CD8-positive, alpha-beta memory T cell (primary cell): ENCODE measurements around the gene LINGO3. TPM values are rescaled to one million over a fixed set of nuclear protein-coding genes. Genes with fewer than 3 reads are reported as not detected.

Source experiments
- CTCF ChIA-PET: fragments of 350-600 bp; sonication (Branson Sonifier 250); formaldehyde crosslinking; loops from one replicate; lab custom pipeline; 2021; ENCODE audit warnings: antibody characterized with exemption; lab: Charles Lee
- POLR2A ChIA-PET: fragments of 350-600 bp; sonication (Branson Sonifier 250); formaldehyde crosslinking; loops from one replicate; lab custom pipeline; 2021; ENCODE audit warnings: antibody characterized with exemption; lab: Charles Lee
- DNase-seq, 5 donors: peaks; one replicate each; pipeline versions ENCODE4 v3.0.0 to v3.0.0-alpha.2; 2020 to 2022; ENCODE audit warnings: mixed read lengths in 1 of 5
- H3K27ac ChIP-seq: one replicate; pipeline ENCODE4 v1.7.0; 2013; ENCODE audit warnings: low read depth, mild to moderate bottlenecking, low read length, moderate library complexity
- H3K27me3 ChIP-seq: 2 replicates; pipeline ENCODE4 v1.7.0; 2013; ENCODE audit warnings: low read length, mild to moderate bottlenecking; ENCODE audit not compliant: insufficient read depth, poor library complexity, severe bottlenecking
- H3K36me3 ChIP-seq: 2 replicates; pipeline ENCODE4 v1.7.0; 2013; ENCODE audit warnings: mild to moderate bottlenecking, low read length, moderate library complexity; ENCODE audit not compliant: insufficient read depth
- H3K4me1 ChIP-seq: 2 replicates; pipeline ENCODE4 v1.7.0; 2013; ENCODE audit warnings: mild to moderate bottlenecking, low read length, moderate library complexity; ENCODE audit not compliant: insufficient read depth
- H3K4me3 ChIP-seq: 2 replicates; pipeline ENCODE4 v1.7.0; 2013; ENCODE audit warnings: mild to moderate bottlenecking, low read length
- H3K9me3 ChIP-seq: 2 replicates; pipeline ENCODE4 v1.7.0; 2013; ENCODE audit warnings: mild to moderate bottlenecking, low read length
- H3K27ac Mint-ChIP-seq, 8 donors: one replicate each; pipeline ENCODE4 v1.8.0; 2020 to 2021; ENCODE audit warnings: mixed read lengths in 8 of 8, mild to moderate bottlenecking in 6 of 8, inconsistent platforms in 3 of 8, moderate library complexity in 3 of 8
- H3K27me3 Mint-ChIP-seq, 2 donors: one replicate each; pipeline ENCODE4 v1.8.0; 2020 to 2021; ENCODE audit warnings: mixed read lengths in 2 of 2, mild to moderate bottlenecking in 1 of 2, moderate library complexity in 1 of 2
- H3K36me3 Mint-ChIP-seq, 3 donors: one replicate each; pipeline ENCODE4 v1.8.0; 2020 to 2021; ENCODE audit warnings: mixed read lengths in 3 of 3, inconsistent platforms in 1 of 3, mild to moderate bottlenecking in 1 of 3
- H3K4me1 Mint-ChIP-seq, 3 donors: one replicate each; pipeline ENCODE4 v1.8.0; 2020 to 2021; ENCODE audit warnings: mixed read lengths in 3 of 3, inconsistent platforms in 1 of 3, mild to moderate bottlenecking in 1 of 3
- H3K4me3 Mint-ChIP-seq, 7 donors: one replicate each; pipeline ENCODE4 v1.8.0; 2020 to 2021; ENCODE audit warnings: mixed read lengths in 7 of 7, mild to moderate bottlenecking in 6 of 7, moderate library complexity in 4 of 7, inconsistent platforms in 2 of 7
- H3K9me3 Mint-ChIP-seq, 5 donors: one replicate each; pipeline ENCODE4 v1.8.0; 2020 to 2022; ENCODE audit warnings: mixed read lengths in 5 of 5, mild to moderate bottlenecking in 3 of 5, moderate library complexity in 2 of 5, inconsistent platforms in 1 of 5
- polyA plus RNA-seq: library from polyadenylated mRNA; unstranded; fragments of 300-500 nt; fragmentation: Illumina TruSeq; gene quantifications from one replicate; pipeline ENCODE4 v1.2.3, GENCODE V29; 2021
- total RNA-seq, 2 experiments: library from RNA; stranded (reverse); gene quantifications; one replicate each; pipeline ENCODE4 v1.2.3, GENCODE V29; 2021

Gene LINGO3
- total and polyA plus RNA-seq, 3 experiments from 2014 or later = 0.09 to 9.2 (median 0.15) TPM

DNA sequence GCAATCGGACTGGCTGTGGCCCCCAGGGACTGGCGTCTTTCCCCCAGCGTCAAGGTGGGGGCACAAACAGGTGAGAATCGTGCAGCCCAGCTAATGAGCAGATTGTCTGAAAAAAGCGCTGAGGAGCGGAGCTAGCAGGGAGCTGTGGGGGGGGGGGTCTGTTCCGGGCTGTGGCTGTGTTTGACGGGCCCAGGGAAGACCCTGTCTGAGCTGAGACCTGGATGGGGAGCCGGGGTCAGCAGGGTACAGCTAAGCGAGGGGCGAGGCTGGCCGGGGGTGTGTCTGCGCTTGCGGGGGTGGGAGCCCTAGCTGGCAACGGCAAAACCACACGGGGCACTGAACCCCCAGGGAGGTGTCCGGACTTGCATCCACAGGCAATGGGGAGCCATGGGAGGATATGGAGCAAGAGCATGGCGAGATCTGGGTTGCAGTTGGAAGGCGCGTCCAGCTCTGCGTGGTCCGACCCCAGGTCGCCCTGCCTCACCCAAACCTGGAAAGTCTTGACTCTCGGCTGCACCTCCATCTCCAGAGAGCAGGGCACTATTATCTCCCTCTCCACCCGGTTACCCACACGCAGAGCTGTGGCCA lies 4.6 kb downstream of the LINGO3 start:
- H3K4me3 Mint-ChIP-seq = peak overlapping the region in 5 of 7 donors; percentile 34 to 64 (median 59)
- ChIA-PET CTCF (interaction anchor here (1.4 kb wide), 1 partner anchor 31 kb away, joined by 3 read pairs; no protein-coding TSS in a partner anchor), POLR2A (interaction anchor here (0.5 kb wide), 1 partner anchor 250 kb away, joined by 4 read pairs; no protein-coding TSS in a partner anchor)
- H3K4me3 ChIP-seq = no peak overlapping the region
- no peaks in the 10 kb centered on the region for H3K9me3 ChIP-seq
- peak overlapping the region in 1 of 8 donors; percentile 32 for H3K27ac Mint-ChIP-seq
- H3K4me1 Mint-ChIP-seq = peaks cover 4 to 17% (median 5%) of the 10 kb centered on the region in 3 donors
- H3K27me3 Mint-ChIP-seq = peaks cover 27 to 36% of the 10 kb centered on the region in 2 donors
- no peaks in the 10 kb centered on the region for H3K9me3 Mint-ChIP-seq
- peaks cover 22% of the 10 kb centered on the region for H3K27me3 ChIP-seq
- no peak for DNase-seq
- H3K27ac ChIP-seq = no peak overlapping the region
- H3K4me1 ChIP-seq = peaks cover 11% of the 10 kb centered on the region
- H3K36me3 ChIP-seq = no peaks in the 10 kb centered on the region
- H3K36me3 Mint-ChIP-seq = no peaks in the 10 kb centered on the region

GRCh38 chr19:2302319-2303210 lies 5.4 kb downstream of the LINGO3 start:
- H3K4me3 Mint-ChIP-seq = peak overlapping the region in 6 of 7 donors; percentile 34 to 64 (median 58)
- Histone ChIP-seq H3K9me3 (no peaks in the 10 kb centered on the region), H3K36me3 (no peaks in the 10 kb centered on the region), H3K4me1 (peaks cover 9% of the 10 kb centered on the region), H3K27me3 (peaks cover 19% of the 10 kb centered on the region), H3K4me3 (no peak overlapping the region), H3K27ac (no peak overlapping the region)
- peak overlapping the region in 3 of 8 donors; percentile 32 to 76 (median 42) for H3K27ac Mint-ChIP-seq
- ChIA-PET POLR2A (interaction anchor here (0.5 to 0.9 kb wide), 2 partner anchors 13 to 250 kb away, joined by 4 read pairs; no protein-coding TSS in a partner anchor), CTCF (interaction anchor here (0.8 to 1.4 kb wide), 3 partner anchors 14 to 67 kb away, joined by 3 read pairs; partner anchors contain the start of gene PLEKHJ1)
- no peaks in the 10 kb centered on the region for H3K36me3 Mint-ChIP-seq
- H3K27me3 Mint-ChIP-seq = peaks cover 25 to 34% of the 10 kb centered on the region in 2 donors
- no peaks in the 10 kb centered on the region for H3K9me3 Mint-ChIP-seq
- peaks cover 4 to 17% (median 5%) of the 10 kb centered on the region in 3 donors for H3K4me1 Mint-ChIP-seq
- no peak for DNase-seq

- H3K4me3 Mint-ChIP-seq = no peak overlapping the region
- H3K27me3 Mint-ChIP-seq = peaks cover 12 to 22% of the 10 kb centered on the region in 2 donors
- Histone ChIP-seq H3K9me3 (no peaks in the 10 kb centered on the region), H3K27ac (no peak overlapping the region), H3K4me1 (peaks cover 9% of the 10 kb centered on the region), H3K27me3 (peaks cover 11% of the 10 kb centered on the region), H3K4me3 (no peak overlapping the region), H3K36me3 (no peaks in the 10 kb centered on the region)
- DNase-seq = no peak
- CTCF ChIA-PET = no interaction called here
- POLR2A ChIA-PET = no interaction called here
- no peaks in the 10 kb centered on the region for H3K9me3 Mint-ChIP-seq
- H3K4me1 Mint-ChIP-seq = peaks cover 4 to 17% (median 5%) of the 10 kb centered on the region in 3 donors
- H3K36me3 Mint-ChIP-seq = no peaks in the 10 kb centered on the region
- H3K27ac Mint-ChIP-seq = no peak overlapping the region
These were observed 7.4 kb downstream of the LINGO3 start for GRCh38 chr19:2300533-2300932.

GRCh38 chr19:2296141-2296540 lies 11.8 kb downstream of the LINGO3 start:
- Mint-ChIP-seq H3K27ac (no peak overlapping the region), H3K4me3 (no peak overlapping the region), H3K27me3 (peaks cover 0 to 4% of the 10 kb centered on the region in 2 donors), H3K36me3 (peaks cover 0 to 13% (median 2%) of the 10 kb centered on the region in 3 donors), H3K9me3 (no peaks in the 10 kb centered on the region), H3K4me1 (peaks cover 0 to 17% (median 7%) of the 10 kb centered on the region in 3 donors)
- H3K27me3 ChIP-seq = no peaks in the 10 kb centered on the region
- POLR2A ChIA-PET = no interaction called here
- H3K36me3 ChIP-seq = no peaks in the 10 kb centered on the region
- CTCF ChIA-PET = interaction anchor here (1.4 kb wide), 1 partner anchor 32 kb away, joined by 3 read pairs; no protein-coding TSS in a partner anchor
- H3K4me3 ChIP-seq = no peak overlapping the region
- DNase-seq = no peak
- H3K9me3 ChIP-seq = no peaks in the 10 kb centered on the region
- no peak overlapping the region for H3K27ac ChIP-seq
- peaks cover 2% of the 10 kb centered on the region for H3K4me1 ChIP-seq

DNA sequence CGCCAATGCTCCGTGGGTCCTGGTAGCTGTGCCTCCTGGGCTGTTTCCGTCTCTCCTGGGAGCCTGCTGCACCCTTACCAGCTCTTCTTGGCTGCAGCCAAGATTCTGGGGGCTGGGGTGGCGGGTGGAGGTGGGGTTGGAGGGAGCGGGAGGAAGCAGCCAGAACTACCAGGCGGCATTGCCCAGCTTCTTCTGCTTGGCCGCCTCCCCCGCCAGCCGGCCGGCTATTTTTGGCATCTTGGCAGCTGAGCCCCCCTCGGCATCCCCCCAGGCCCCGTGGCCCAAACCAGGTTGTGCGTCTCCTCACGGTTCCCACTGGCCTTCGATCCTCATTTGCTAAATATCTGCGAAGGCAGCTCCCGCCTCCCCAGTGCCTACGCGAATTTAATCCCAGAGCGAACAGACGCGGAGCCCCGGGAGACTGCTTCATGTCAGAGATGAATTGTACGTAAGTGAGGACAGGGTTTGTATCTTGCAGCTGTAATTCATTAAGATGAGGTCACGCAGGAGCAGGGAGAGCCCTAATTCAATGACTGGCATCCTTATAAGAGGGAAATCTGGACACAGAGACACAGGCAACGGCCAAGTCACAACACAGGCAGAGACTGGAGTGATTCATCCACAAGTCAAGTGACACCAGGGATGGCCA lies 13.1 kb downstream of the LINGO3 start:
- Mint-ChIP-seq H3K9me3 (no peaks in the 10 kb centered on the region), H3K4me3 (peak overlapping the region in 1 of 7 donors; percentile 6), H3K36me3 (peaks cover 0 to 18% (median 2%) of the 10 kb centered on the region in 3 donors), H3K27me3 (peaks cover 0 to 4% of the 10 kb centered on the region in 2 donors), H3K4me1 (peaks cover under 1 to 26% (median 9%) of the 10 kb centered on the region in 3 donors), H3K27ac (peak overlapping the region in 2 of 8 donors; percentile 43 to 63)
- H3K27ac ChIP-seq = no peak overlapping the region
- no peaks in the 10 kb centered on the region for H3K9me3 ChIP-seq
- ChIA-PET POLR2A (interaction anchor here (0.6 kb wide), 1 partner anchor 59 kb away, joined by 3 read pairs; the partner anchor contains the start of gene PLEKHJ1), CTCF (interaction anchor here (0.8 to 1.4 kb wide), 2 partner anchors 20 to 33 kb away, joined by 3 read pairs; no protein-coding TSS in a partner anchor)
- no peak for DNase-seq
- peaks cover 6% of the 10 kb centered on the region for H3K4me1 ChIP-seq
- no peaks in the 10 kb centered on the region for H3K27me3 ChIP-seq
- no peaks in the 10 kb centered on the region for H3K36me3 ChIP-seq
- H3K4me3 ChIP-seq = no peak overlapping the region

DNA sequence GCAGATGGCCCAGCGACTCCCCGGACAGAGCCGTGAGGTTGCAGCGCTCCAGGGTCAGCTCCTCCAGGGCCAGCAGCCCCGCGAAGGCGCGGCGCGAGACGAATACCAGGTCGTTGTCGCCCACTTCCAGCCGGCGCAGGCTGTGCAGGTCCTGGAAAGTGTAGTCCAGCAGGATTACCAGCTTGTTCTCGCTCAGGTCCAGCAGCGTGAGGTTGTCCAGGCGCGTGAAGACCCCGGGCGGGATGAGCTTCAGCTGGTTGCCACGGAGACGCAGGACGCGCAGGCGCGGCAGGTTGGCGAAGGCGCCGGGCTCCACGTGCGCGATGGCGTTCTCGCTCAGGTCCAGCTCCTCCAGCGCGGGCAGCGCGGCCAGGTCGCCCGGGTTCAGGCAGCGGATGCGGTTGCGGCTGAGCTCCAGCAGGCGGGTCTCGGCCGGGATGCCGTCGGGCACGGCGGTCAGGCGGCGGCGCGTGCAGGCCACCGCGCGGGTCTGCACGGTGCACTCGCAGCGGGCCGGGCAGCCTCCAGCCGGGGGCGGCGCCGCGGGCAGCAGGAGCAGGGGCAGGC lies 16.7 kb downstream of the LINGO3 start:
- Mint-ChIP-seq H3K36me3 (peaks cover 0 to 20% (median 2%) of the 10 kb centered on the region in 3 donors), H3K27ac (no peak overlapping the region)
- CTCF ChIA-PET = interaction anchor here (1.2 to 1.3 kb wide), 3 partner anchors 17 to 24 kb away, joined by 3 to 5 read pairs (median 5); no protein-coding TSS in a partner anchor

More for the DNA sequence above, 16.7 kb downstream of the LINGO3 start:
- Mint-ChIP-seq H3K27me3 (peaks cover 0 to 12% of the 10 kb centered on the region in 2 donors), H3K9me3 (no peaks in the 10 kb centered on the region), H3K4me1 (peaks cover 16 to 44% (median 24%) of the 10 kb centered on the region in 3 donors), H3K4me3 (peak overlapping the region in 4 of 7 donors; percentile 63 to 81 (median 77))
- no peaks in the 10 kb centered on the region for H3K9me3 ChIP-seq
- DNase-seq = no peak
- no peak overlapping the region for H3K27ac ChIP-seq
- POLR2A ChIA-PET = interaction anchor here (1.0 kb wide), 1 partner anchor 9 kb away, joined by 3 read pairs; the partner anchor contains the start of gene PEAK3
- H3K4me1 ChIP-seq = peaks cover 18% of the 10 kb centered on the region
- H3K4me3 ChIP-seq = peak overlapping the region; percentile 81
- H3K36me3 ChIP-seq = no peaks in the 10 kb centered on the region
- H3K27me3 ChIP-seq = no peaks in the 10 kb centered on the region
